ENCODE measurements around the gene MZT1. TPM values are rescaled to one million over a fixed set of nuclear protein-coding genes. Genes with fewer than 3 reads are reported as not detected.
A peak's percentile ranks its signal among the peaks of the same experiment; 100 is the strongest.

Gene MZT1
- total and polyA plus RNA-seq, 9 of the 15 experiments (the other 6 are each of a cell fraction or from before 2014, with no cell fraction given), result 15.3 to 31.6 (median 24.1) TPM

- TF ChIP-seq IFI16 (CRISPR knock-in tag; IDR thresholded peaks at IDR 0.05), result no peak
- TF ChIP-seq KDM1A (IDR thresholded peaks at IDR 0.05), result no peak
- TF ChIP-seq SAFB2 (IDR thresholded peaks at IDR 0.05; ENCODE audit: borderline replicate concordance, low read depth, low read length, severe bottlenecking), result no peak
- no peak for TF ChIP-seq CBFA2T3 (IDR thresholded peaks at IDR 0.05)
- no peak for TF ChIP-seq FOXJ2 (tag; IDR thresholded peaks at IDR 0.05)
- TF ChIP-seq ARID4B (CRISPR knock-in tag; IDR thresholded peaks at IDR 0.05), result no peak
- TF ChIP-seq TFAP4 (CRISPR knock-in tag; IDR thresholded peaks at IDR 0.05; ENCODE audit: borderline replicate concordance), result peak; percentile 71; the same call in 1 of the 2 replicates
- TF ChIP-seq NKRF (IDR thresholded peaks at IDR 0.05; ENCODE audit: borderline replicate concordance), result 0 out of 2 replicates have a peak, but pooled peaks have one; percentile 42
- TF ChIP-seq PCBP1 (IDR thresholded peaks at IDR 0.05; ENCODE audit: low read depth, low read length, poor library complexity, severe bottlenecking), result peak; percentile 19
- no peak for TF ChIP-seq RBM39 (optimal IDR thresholded peaks at IDR 0.05; ENCODE audit: low read depth, low read length)
- TF ChIP-seq CBX1 (IDR thresholded peaks at IDR 0.05; ENCODE audit: low read depth), result peak; percentile 65; the same call in 1 of the 2 replicates
- TF ChIP-seq ZNF3 (CRISPR knock-in tag; IDR thresholded peaks at IDR 0.05), result no peak
- no peak for TF ChIP-seq ZNF445 (CRISPR knock-in tag; IDR thresholded peaks at IDR 0.05; ENCODE audit: low read depth)
- no peak for TF ChIP-seq PTTG1 (tag; IDR thresholded peaks at IDR 0.05; ENCODE audit: low read depth)
- TF ChIP-seq RAD51 (IDR thresholded peaks at IDR 0.05; ENCODE audit: borderline replicate concordance, low read depth), result no peak
These were observed at the start of gene MZT1, which contains the start of gene BORA (continued) for GRCh38 chr13:72727417-72728289.
